ENCODE measurements around the gene NFKBIE. TPM values are rescaled to one million over a fixed set of nuclear protein-coding genes. Genes with fewer than 3 reads are reported as not detected.

The NFKBIE gene
- total RNA-seq, 1 experiment from 2014 or later = 9.7 TPM

DNA sequence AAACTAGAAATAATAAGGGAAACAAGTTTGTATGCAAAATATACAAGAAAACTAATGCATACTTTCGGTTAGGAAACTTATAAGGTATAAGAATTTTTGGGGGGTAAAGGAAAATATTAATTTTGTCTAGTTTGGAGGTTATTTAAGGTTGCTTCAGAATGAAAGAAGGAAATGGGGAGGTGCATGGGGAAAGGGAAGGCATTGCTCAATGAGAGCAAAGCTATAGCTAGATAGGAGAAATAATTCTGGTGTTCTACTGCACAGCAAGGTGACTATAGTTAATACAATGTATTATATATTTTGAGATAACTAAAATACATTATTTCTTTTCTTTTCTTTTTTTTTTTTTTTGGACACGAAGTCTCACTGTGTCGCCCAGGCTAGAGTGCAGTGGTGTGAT lies 54.1 kb downstream of the NFKBIE start:
- Histone ChIP-seq H2BK15ac (ENCODE audit: low read depth, low read length) (no peak overlapping the region), H2BK20ac (ENCODE audit: low read depth, low read length, poor library complexity, severe bottlenecking) (no peak overlapping the region), H3K4me1 (ENCODE audit: insufficient read depth, low read length) (peaks cover 7% of the 10 kb centered on the region), H2BK5ac (ENCODE audit: insufficient read length, low read length) (no peak overlapping the region), H3K4ac (ENCODE audit: low read depth, low read length) (no peak overlapping the region), H3K56ac (ENCODE audit: insufficient read length, low read depth, low read length) (no peak overlapping the region), H2BK120ac (ENCODE audit: low read depth, low read length, poor library complexity, severe bottlenecking) (no peak overlapping the region), H3K9ac (ENCODE audit: extremely low read depth, insufficient read length, low read length) (no peak overlapping the region), H3K27me3 (ENCODE audit: insufficient read depth, low read length) (no peaks in the 10 kb centered on the region), H3K79me1 (ENCODE audit: insufficient read depth, low read depth, low read length, poor library complexity, severe bottlenecking) (no peaks in the 10 kb centered on the region), H3K79me2 (ENCODE audit: insufficient read depth, low read length) (no peaks in the 10 kb centered on the region), H4K5ac (ENCODE audit: insufficient read length, low read depth, low read length) (no peak overlapping the region), H3K27ac (ENCODE audit: insufficient read length, low read depth, low read length) (no peak overlapping the region), H3K4me2 (ENCODE audit: insufficient read depth, insufficient read length, low read length) (no peak overlapping the region), H2AFZ (ENCODE audit: low read length) (no peak overlapping the region), H3K23ac (ENCODE audit: insufficient read length, low read depth, low read length) (no peak overlapping the region), H3K18ac (ENCODE audit: insufficient read length, low read depth, low read length) (no peak overlapping the region), H2AK5ac (ENCODE audit: insufficient read length, low read length) (no peak overlapping the region), H3K9me3 (ENCODE audit: control insufficient read depth, low read depth, low read length) (no peaks in the 10 kb centered on the region), H2BK12ac (ENCODE audit: insufficient read length, low read depth, low read length) (no peak overlapping the region), H4K91ac (ENCODE audit: insufficient read length, low read depth, low read length) (no peak overlapping the region), H4K8ac (replicated peaks; ENCODE audit: insufficient read length, low read depth, low read length) (no peak overlapping the region), H3K23me2 (ENCODE audit: insufficient read length, low read depth, low read length, poor library complexity, severe bottlenecking) (no peaks in the 10 kb centered on the region), H3T11ph (ENCODE audit: low read length) (no peak overlapping the region), H4K20me1 (ENCODE audit: control insufficient read depth, insufficient read depth, insufficient read length) (no peaks in the 10 kb centered on the region), H3K14ac (ENCODE audit: insufficient read depth, low read length) (no peak overlapping the region)
- peaks cover 15 to 25% of the 10 kb centered on the region in 2 experiments for H3K4me1 Mint-ChIP-seq
- H3K27me3 Mint-ChIP-seq (ENCODE audit: low read depth) = peaks cover 2% of the 10 kb centered on the region
- no peak overlapping the region for H3K4me3 Mint-ChIP-seq
- no peaks in the 10 kb centered on the region for H3K9me3 Mint-ChIP-seq
- no peak for DNase-seq
- H3K27ac Mint-ChIP-seq = no peak overlapping the region
- no peaks in the 10 kb centered on the region for H3K36me3 Mint-ChIP-seq (ENCODE audit: insufficient read depth in 1 of 3, low read depth in 3 of 3)
- WGBS (ENCODE audit: extremely low coverage, insufficient read length, low lambda C conversion rate) = 100% methylated on average over 1 of the region's 3 CpGs
- TF ChIP-seq, protein P1, sequence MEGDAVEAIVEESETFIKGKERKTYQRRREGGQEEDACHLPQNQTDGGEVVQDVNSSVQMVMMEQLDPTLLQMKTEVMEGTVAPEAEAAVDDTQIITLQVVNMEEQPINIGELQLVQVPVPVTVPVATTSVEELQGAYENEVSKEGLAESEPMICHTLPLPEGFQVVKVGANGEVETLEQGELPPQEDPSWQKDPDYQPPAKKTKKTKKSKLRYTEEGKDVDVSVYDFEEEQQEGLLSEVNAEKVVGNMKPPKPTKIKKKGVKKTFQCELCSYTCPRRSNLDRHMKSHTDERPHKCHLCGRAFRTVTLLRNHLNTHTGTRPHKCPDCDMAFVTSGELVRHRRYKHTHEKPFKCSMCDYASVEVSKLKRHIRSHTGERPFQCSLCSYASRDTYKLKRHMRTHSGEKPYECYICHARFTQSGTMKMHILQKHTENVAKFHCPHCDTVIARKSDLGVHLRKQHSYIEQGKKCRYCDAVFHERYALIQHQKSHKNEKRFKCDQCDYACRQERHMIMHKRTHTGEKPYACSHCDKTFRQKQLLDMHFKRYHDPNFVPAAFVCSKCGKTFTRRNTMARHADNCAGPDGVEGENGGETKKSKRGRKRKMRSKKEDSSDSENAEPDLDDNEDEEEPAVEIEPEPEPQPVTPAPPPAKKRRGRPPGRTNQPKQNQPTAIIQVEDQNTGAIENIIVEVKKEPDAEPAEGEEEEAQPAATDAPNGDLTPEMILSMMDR (conservative IDR thresholded peaks at IDR 0.05) = no peak

Other genes starting within 250 kb of the NFKBIE start
- gene MRPL14, start 138.1 kb downstream of the NFKBIE start, total RNA-seq (2021) = 80.1 and 80.3 TPM in 2 replicates
- gene TMEM63B, start 138.0 kb downstream of the NFKBIE start, total RNA-seq (2021) = 56.3 and 56.8 TPM in 2 replicates
- gene CAPN11, start 106.7 kb downstream of the NFKBIE start, total RNA-seq (2021) = 0.28 and 0.29 TPM in 2 replicates
- 1.1 and 1.8 TPM in 2 replicates for gene MYMX, start 48.6 kb downstream of the NFKBIE start, total RNA-seq (2021)
- gene SLC29A1, start 42.0 kb downstream of the NFKBIE start, total RNA-seq (2021) = 118 and 124 TPM in 2 replicates
- gene HSP90AB1, start 18.4 kb downstream of the NFKBIE start, total RNA-seq (2021) = 1,986 and 2,056 TPM in 2 replicates
- gene SLC35B2, start 8.0 kb downstream of the NFKBIE start, total RNA-seq (2021) = 34.5 and 36.1 TPM in 2 replicates
- 2.4 and 2.7 TPM in 2 replicates for gene TMEM151B, start 4.9 kb upstream of the NFKBIE start, total RNA-seq (2021)
- gene AARS2, start 47.8 kb upstream of the NFKBIE start, total RNA-seq (2021) = 21.7 and 22.1 TPM in 2 replicates
- gene SPATS1, start 77.1 kb upstream of the NFKBIE start, total RNA-seq (2021) = not detected in 2 replicates
- gene CDC5L, start 122.2 kb upstream of the NFKBIE start, total RNA-seq (2021) = 34.3 and 34.6 TPM in 2 replicates

Measured in H9 (cell line).